Prostate gland (tissue), 2 donors: ENCODE results near the gene ASCL5.

Experiments
- CTCF ChIP-seq, 4 experiments: fragments of 200-600 bp in 2 of 4; fragments of 450-650 bp in 2 of 4; sonication (generic) in 2 of 4; IDR thresholded peaks; 1 replicate in 3 of 4; 2 replicates in 1 of 4; pipeline ENCODE4 v1.5.1; 2016 to 2019; ENCODE audit warnings: antibody characterized with exemption in 4 of 4, mild to moderate bottlenecking in 2 of 4, moderate library complexity in 2 of 4
- POLR2A ChIP-seq: fragments of 450-650 bp; IDR thresholded peaks from one replicate; pipeline ENCODE4 v1.6.1; 2016; ENCODE audit warnings: antibody characterized with exemption, mild to moderate bottlenecking
- POLR2AphosphoS5 ChIP-seq: sonication (generic); formaldehyde crosslinking; IDR thresholded peaks from one replicate; pipeline ENCODE4 v1.6.1; 2017; ENCODE audit warnings: antibody characterized with exemption

- TF ChIP-seq CTCF (IDR thresholded peaks at IDR 0.05) (no peak), POLR2A (no peak), POLR2AphosphoS5 (no peak)
Observed at GRCh38 chr1:201139306-201139705, 12.3 kb upstream of the ASCL5 start.
